Thyroid gland (tissue), 4 donors: ENCODE data around the gene CSNK1D. TPM values are rescaled to one million over a fixed set of nuclear protein-coding genes. Genes with fewer than 3 reads are reported as not detected.
A peak's percentile ranks its signal among the peaks of the same experiment; 100 is the strongest.

Source experiments
- DNase-seq, 2 donors: peaks; one replicate each; pipeline ENCODE4 v3.0.0-alpha.2; 2019
- H3K27ac ChIP-seq, 3 donors: fragments of 200-600 bp; sonication (generic); 1 replicate in 2 of 3; 2 replicates in 1 of 3; pipeline ENCODE4 v1.5.1; 2016 to 2019; ENCODE audit warnings: mild to moderate bottlenecking in 1 of 3, moderate library complexity in 1 of 3
- H3K27me3 ChIP-seq: fragments of 200-600 bp; sonication (generic); one replicate; pipeline ENCODE4 v1.5.1; 2019
- H3K36me3 ChIP-seq, 2 donors: fragments of 200-600 bp; sonication (generic); one replicate each; pipeline ENCODE4 v1.5.1; 2016 to 2019
- H3K4me1 ChIP-seq, 2 donors: fragments of 200-600 bp; sonication (generic); one replicate each; pipeline ENCODE4 v1.5.1; 2017 to 2019
- H3K4me3 ChIP-seq, 3 donors: fragments of 200-600 bp; sonication (generic); replicated peaks in 1 of 3; 1 replicate in 2 of 3; 2 replicates in 1 of 3; pipeline ENCODE4 v1.5.1; 2016; ENCODE audit warnings: mild to moderate bottlenecking in 1 of 3
- H3K9me3 ChIP-seq: fragments of 200-600 bp; sonication (generic); one replicate; pipeline ENCODE4 v1.5.1; 2017
- CTCF ChIP-seq, 6 experiments: fragments of 200-600 bp in 3 of 6; fragments of 450-650 bp in 3 of 6; sonication (generic) in 3 of 6; IDR thresholded peaks; one replicate each; pipeline ENCODE4 v1.5.1; 2016 to 2019; ENCODE audit warnings: antibody characterized with exemption in 6 of 6, mild to moderate bottlenecking in 2 of 6, inconsistent platforms in 1 of 6, moderate library complexity in 1 of 6
- POLR2A ChIP-seq, 2 donors: fragments of 450-650 bp; IDR thresholded peaks; one replicate each; pipeline ENCODE4 v1.6.1; 2017; ENCODE audit warnings: antibody characterized with exemption in 2 of 2, mild to moderate bottlenecking in 2 of 2, moderate library complexity in 1 of 2
- WGBS, 2 donors: methylation state at CpG; one replicate each; pipeline ENCODE4 v1.1.5; 2017; 5-methylcytosine and 5-hydroxymethylcytosine counted together
- intact Hi-C: fragments of 100-400 bp; cut with DNase I; formaldehyde crosslinking; loops from one replicate; pipeline ENCODE4 v1.15.1; 2023
- total RNA-seq, 4 donors: library from RNA; depleted of rRNA; stranded (reverse); fragments of >200 nt; gene quantifications; one replicate each; pipeline ENCODE4 v1.2.3, GENCODE V29; 2016

Gene CSNK1D
- total RNA-seq, 4 donors from 2014 or later = 47.3 to 91.2 (median 88.7) TPM

GRCh38 chr17:82205720-82206508 lies 67.6 kb downstream of the CSNK1D start:
- Histone ChIP-seq H3K4me1 (peaks cover 4 to 11% of the 10 kb centered on the region in 2 donors), H3K27ac (peak overlapping the region; percentile 67 to 86 (median 85)), H3K9me3 (no peaks in the 10 kb centered on the region), H3K4me3 (no peak overlapping the region), H3K27me3 (no peaks in the 10 kb centered on the region), H3K36me3 (no peaks in the 10 kb centered on the region)
- peak; percentile 85 to 88 for DNase-seq
- intact Hi-C loops = loop anchor here (2.0 kb wide), 1 partner anchor 115 kb away; no protein-coding TSS in a partner anchor
- WGBS, 2 donors = 24 to 39% methylated on average over 12 to 19 of the region's 21 CpGs
- TF ChIP-seq CTCF (IDR thresholded peaks at IDR 0.05) = peak; percentile 69 to 95 (median 92)
- peak in 1 of 2 donors; percentile 42 for TF ChIP-seq POLR2A (IDR thresholded peaks at IDR 0.05)

GRCh38 chr17:82204831-82205719 lies 68.4 kb downstream of the CSNK1D start:
- no peak for DNase-seq
- TF ChIP-seq CTCF (IDR thresholded peaks at IDR 0.05) (no peak), POLR2A (IDR thresholded peaks at IDR 0.05) (no peak)
- Histone ChIP-seq H3K4me3 (no peak overlapping the region), H3K27ac (no peak overlapping the region), H3K27me3 (no peaks in the 10 kb centered on the region), H3K9me3 (no peaks in the 10 kb centered on the region), H3K36me3 (no peaks in the 10 kb centered on the region), H3K4me1 (peaks cover 4 to 11% of the 10 kb centered on the region in 2 donors)
- intact Hi-C loops = loop anchor here (2.0 kb wide), 1 partner anchor 116 kb away; no protein-coding TSS in a partner anchor
- 80 to 83% methylated on average over 18 to 19 of the region's 25 CpGs for WGBS, 2 donors

- Histone ChIP-seq H3K27me3 (no peaks in the 10 kb centered on the region), H3K4me1 (peaks cover 4 to 11% of the 10 kb centered on the region in 2 donors), H3K36me3 (no peaks in the 10 kb centered on the region), H3K27ac (no peak overlapping the region), H3K4me3 (no peak overlapping the region), H3K9me3 (no peaks in the 10 kb centered on the region)
- TF ChIP-seq CTCF (IDR thresholded peaks at IDR 0.05) = no peak
- no peak for TF ChIP-seq POLR2A (IDR thresholded peaks at IDR 0.05)
- intact Hi-C loops = loop anchor here (2.0 kb wide), 1 partner anchor 117 kb away; no protein-coding TSS in a partner anchor
- DNase-seq = no peak
- WGBS, 2 donors = 92 to 94% methylated on average over 18 to 19 of the region's 19 CpGs
Measured at GRCh38 chr17:82203920-82204319, 69.6 kb downstream of the CSNK1D start.

GRCh38 chr17:82202981-82203380 lies 70.5 kb downstream of the CSNK1D start:
- Histone ChIP-seq H3K27me3 (no peaks in the 10 kb centered on the region), H3K9me3 (no peaks in the 10 kb centered on the region), H3K36me3 (peaks cover 0 to 2% of the 10 kb centered on the region in 2 donors), H3K4me1 (peaks cover 4 to 11% of the 10 kb centered on the region in 2 donors), H3K27ac (no peak overlapping the region), H3K4me3 (no peak overlapping the region)
- no peak for DNase-seq
- WGBS, 2 donors = 82 to 85% methylated on average over 10 of the region's 10 CpGs
- TF ChIP-seq POLR2A (IDR thresholded peaks at IDR 0.05) (no peak), CTCF (IDR thresholded peaks at IDR 0.05) (no peak)
- intact Hi-C loops = no loop called here
